VCaP (cell line): ENCODE data around the gene GDE1.

Experiments used
- H3K27ac ChIP-seq: fragments of 450-650 bp; 2 replicates; pipeline ENCODE4 v1.5.1; 2017
- CTCF ChIP-seq: fragments of 450-650 bp; conservative IDR thresholded peaks from 2 replicates; pipeline ENCODE4 v1.5.1; 2017; ENCODE audit warnings: mild to moderate bottlenecking, moderate library complexity

GDE1 gene

GRCh38 chr16:19484096-19484495, 37.8 kb downstream of the GDE1 start:
- H3K27ac ChIP-seq: peak overlapping the region; percentile 22; the same call in 1 of the 2 replicates
- no peak for TF ChIP-seq CTCF

GRCh38 chr16:19482291-19482690, 39.6 kb downstream of the GDE1 start:
- no peak for TF ChIP-seq CTCF
- H3K27ac ChIP-seq: no peak overlapping the region

- TF ChIP-seq CTCF: no peak
- no peak overlapping the region for H3K27ac ChIP-seq
These were observed 40.1 kb downstream of the GDE1 start for GRCh38 chr16:19481769-19482168.

GRCh38 chr16:19481296-19481695, 40.6 kb downstream of the GDE1 start:
- TF ChIP-seq CTCF: no peak
- no peak overlapping the region for H3K27ac ChIP-seq

- no peak overlapping the region for H3K27ac ChIP-seq
- TF ChIP-seq CTCF: no peak
These were observed 42.6 kb downstream of the GDE1 start for GRCh38 chr16:19479302-19479721.

- H3K27ac ChIP-seq: no peak overlapping the region
These were observed 43.4 kb downstream of the GDE1 start for GRCh38 chr16:19478505-19478904.

GRCh38 chr16:19474617-19475016, 47.3 kb downstream of the GDE1 start:
- TF ChIP-seq CTCF: no peak
- H3K27ac ChIP-seq: no peak overlapping the region

More at GRCh38 chr16:19478505-19478904, 43.4 kb downstream of the GDE1 start:
- no peak for TF ChIP-seq CTCF

GRCh38 chr16:19472482-19472881, 49.4 kb downstream of the GDE1 start:
- H3K27ac ChIP-seq: no peak overlapping the region

More at GRCh38 chr16:19472482-19472881, 49.4 kb downstream of the GDE1 start:
- TF ChIP-seq CTCF: no peak
